Breast epithelium (tissue), 3 donors: Measurements from ENCODE around the gene UBL5.

Experiments
- POLR2A ChIP-seq: fragments of 450-650 bp; IDR thresholded peaks from one replicate; pipeline ENCODE4 v1.6.1; 2016; ENCODE audit warnings: antibody characterized with exemption, mild to moderate bottlenecking, moderate library complexity
- POLR2AphosphoS5 ChIP-seq, 3 donors: sonication (generic); formaldehyde crosslinking; IDR thresholded peaks; one replicate each; pipeline ENCODE4 v1.6.1; 2017; ENCODE audit warnings: antibody characterized with exemption in 3 of 3
- TF ChIP-seq, protein P1 (sequence below), 3 donors: fragments of 450-650 bp; IDR thresholded peaks; one replicate each; pipeline ENCODE4 v1.5.1; 2016 to 2017; ENCODE audit warnings: antibody characterized with exemption in 3 of 3, mild to moderate bottlenecking in 3 of 3, moderate library complexity in 3 of 3

DNA sequence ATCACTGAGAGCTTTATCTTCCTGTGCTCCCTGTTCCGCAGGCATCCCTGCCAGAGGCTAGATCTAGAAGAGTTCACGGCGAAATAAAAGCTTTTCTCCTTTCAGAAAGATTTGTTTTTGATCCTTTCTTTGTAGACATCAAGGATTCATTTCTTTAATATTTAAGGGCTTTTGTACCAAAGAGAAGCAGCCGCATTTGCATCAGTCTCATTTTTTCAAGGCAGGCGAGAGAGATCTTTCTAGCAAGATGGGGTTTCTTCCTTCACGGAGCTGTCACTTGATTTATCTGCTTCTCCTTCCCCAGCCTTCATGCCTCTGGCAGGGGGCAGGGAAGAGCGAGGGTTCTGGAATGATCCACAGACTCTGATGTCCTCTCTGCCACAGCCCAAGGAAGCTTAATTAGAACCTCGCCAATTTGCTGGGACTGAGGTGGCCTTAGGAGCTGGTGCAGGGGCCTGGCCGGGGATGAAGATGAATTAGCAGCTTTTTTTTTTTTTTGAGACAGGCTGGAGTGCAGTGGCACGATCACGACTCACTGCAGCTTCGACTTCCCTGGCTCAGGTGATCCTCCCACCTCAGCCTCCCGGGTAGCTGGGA lies 47.4 kb downstream of the UBL5 start:
- TF ChIP-seq POLR2A: no peak
- TF ChIP-seq, protein P1, sequence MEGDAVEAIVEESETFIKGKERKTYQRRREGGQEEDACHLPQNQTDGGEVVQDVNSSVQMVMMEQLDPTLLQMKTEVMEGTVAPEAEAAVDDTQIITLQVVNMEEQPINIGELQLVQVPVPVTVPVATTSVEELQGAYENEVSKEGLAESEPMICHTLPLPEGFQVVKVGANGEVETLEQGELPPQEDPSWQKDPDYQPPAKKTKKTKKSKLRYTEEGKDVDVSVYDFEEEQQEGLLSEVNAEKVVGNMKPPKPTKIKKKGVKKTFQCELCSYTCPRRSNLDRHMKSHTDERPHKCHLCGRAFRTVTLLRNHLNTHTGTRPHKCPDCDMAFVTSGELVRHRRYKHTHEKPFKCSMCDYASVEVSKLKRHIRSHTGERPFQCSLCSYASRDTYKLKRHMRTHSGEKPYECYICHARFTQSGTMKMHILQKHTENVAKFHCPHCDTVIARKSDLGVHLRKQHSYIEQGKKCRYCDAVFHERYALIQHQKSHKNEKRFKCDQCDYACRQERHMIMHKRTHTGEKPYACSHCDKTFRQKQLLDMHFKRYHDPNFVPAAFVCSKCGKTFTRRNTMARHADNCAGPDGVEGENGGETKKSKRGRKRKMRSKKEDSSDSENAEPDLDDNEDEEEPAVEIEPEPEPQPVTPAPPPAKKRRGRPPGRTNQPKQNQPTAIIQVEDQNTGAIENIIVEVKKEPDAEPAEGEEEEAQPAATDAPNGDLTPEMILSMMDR (IDR thresholded peaks at IDR 0.05): no peak
- TF ChIP-seq POLR2AphosphoS5 (IDR thresholded peaks at IDR 0.05): no peak
